HUDEP-2 (cell line): Measurements from ENCODE around the gene GGTLC3.
"Not testable (repeated sequence)": the region's sequence is repeated elsewhere in the genome, so short reads cannot be mapped to it uniquely, and the experiment has no call there.

ENCODE experiments used
- DNase-seq, 76 experiments: peaks; one replicate each; lab custom pipeline; 2025; ENCODE audit not compliant: unreplicated experiment in 76 of 76; lab: John Stamatoyannopoulos, UW

GGTLC3 gene

DNA sequence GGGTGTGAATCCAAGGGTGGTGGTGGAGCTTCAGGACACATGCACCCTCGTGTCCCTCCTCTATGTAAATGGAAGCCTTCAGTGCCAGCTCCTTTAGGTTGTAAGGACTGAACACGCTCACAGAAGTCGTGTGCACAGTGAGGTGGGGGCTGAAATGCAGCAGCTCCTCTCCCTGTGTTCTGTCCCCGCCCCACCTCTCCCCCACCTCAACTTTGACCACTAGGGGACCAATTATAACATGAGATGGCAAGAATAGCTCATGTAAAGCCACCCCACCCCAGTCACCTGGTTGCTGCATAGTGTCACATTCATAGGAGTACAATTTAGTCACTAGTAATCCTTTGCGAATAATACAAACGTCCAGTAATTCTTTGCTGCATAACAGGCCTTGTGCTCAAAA is 4.8 kb upstream of the GGTLC3 start:
- DNase-seq: not testable (repeated sequence)

DNA sequence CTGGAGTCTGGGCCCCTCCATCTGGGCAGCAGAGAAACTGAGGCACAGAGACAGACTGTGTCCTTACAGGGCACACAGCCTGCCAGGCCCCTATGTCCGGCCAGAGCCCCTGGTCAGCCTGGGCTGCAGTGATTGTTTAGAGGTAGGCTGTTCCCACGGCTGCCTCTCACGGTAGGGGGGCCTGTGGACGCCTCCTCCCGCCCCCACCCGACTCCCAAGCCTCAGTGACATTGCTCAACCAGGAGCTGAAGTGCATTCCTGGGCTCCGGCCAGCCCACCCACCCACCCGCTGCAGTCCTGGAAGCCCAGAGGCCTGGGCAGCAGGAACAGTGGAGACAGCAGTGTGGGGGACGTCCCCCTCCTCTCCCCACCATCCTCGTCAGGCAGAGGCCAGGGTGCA is 4.5 kb downstream of the GGTLC3 start:
- DNase-seq: not testable (repeated sequence)

DNA sequence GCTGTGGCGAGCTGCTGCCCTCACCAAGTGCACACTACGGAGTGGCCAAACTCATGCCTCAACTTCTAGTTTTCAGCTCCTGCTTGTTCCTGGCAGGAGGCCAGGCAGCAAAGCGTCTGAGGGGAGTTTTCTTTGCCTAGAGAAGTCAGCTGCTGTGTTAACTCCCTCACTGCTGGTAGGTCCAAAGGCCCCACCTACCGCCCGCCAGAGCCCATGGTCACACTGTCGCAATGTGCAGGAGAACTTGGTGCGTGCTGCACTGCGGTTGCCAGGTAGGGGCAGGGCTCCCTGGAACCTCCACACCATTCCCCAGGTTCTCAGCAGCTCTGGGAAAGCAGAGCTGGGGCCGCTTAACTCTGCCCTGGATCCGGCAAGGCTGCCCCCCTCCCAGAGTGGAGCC is 5.6 kb downstream of the GGTLC3 start:
- DNase-seq: not testable (repeated sequence)

DNA sequence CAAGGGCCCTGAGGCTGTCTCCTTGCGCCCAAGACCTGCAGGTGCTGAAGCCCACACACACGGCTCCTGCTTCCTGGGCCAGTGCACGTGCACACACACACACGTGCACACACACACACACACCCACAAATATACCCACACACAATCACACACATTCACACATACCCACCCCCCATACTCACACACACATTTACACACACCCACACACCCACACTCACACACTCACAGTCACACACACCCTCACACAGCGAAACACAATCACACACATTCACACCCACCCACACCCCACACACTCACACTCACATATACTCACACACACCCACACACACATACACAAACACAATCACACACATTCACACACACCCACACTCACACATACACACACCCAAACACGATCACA is 6.6 kb downstream of the GGTLC3 start:
- not testable (repeated sequence) for DNase-seq

DNA sequence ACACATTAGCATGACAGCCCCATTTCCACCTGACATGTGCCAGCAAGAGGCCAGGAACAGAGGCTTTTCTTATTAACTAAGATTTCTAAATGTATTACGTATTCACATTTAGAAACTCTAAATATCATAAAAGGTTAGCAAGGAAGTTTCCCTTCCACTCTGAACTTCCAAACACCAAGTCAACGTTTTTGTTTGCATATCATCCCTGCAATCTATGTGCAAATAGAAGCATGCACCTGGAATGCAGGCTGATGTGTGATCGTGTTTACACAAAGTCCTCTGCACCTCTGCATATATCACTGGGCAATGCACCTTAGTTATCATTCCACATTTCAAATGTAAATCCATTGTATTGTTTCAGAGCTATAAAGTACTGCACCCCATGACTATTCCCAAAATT is 21.7 kb downstream of the GGTLC3 start:
- not testable (repeated sequence) for DNase-seq
